K562 (cell line): ENCODE data around the gene ARID3A. TPM values are rescaled to one million over a fixed set of nuclear protein-coding genes. Genes with fewer than 3 reads are reported as not detected.
A peak's percentile ranks its signal among the peaks of the same experiment; 100 is the strongest.

ENCODE experiments used
- BRCA1 ChIP-seq, 2 experiments: fragments of 450-650 bp in 1 of 2; sonication (generic) in 1 of 2; formaldehyde crosslinking in 1 of 2; IDR thresholded peaks; 2 replicates each; pipeline versions ENCODE4 v1.5.0 to v1.6.1; 2017 to 2020; ENCODE audit warnings: mild to moderate bottlenecking in 1 of 2, missing genetic modification reagents in 1 of 2
- CGGBP1 ChIP-seq: fragments of 250-450 bp; sonication (Bioruptor Pico); IDR thresholded peaks from 2 replicates; pipeline ENCODE4 v1.9.0; 2021; ENCODE audit warnings: mild to moderate bottlenecking
- CUX1 ChIP-seq: fragments of 200-800 bp; sonication (Bioruptor generic); IDR thresholded peaks from 2 replicates; pipeline ENCODE4 v1.6.1; 2016; ENCODE audit warnings: missing genetic modification characterization, missing compliant biosample characterization
- FOXJ2 ChIP-seq: fragments of 200-800 bp; sonication (Bioruptor generic); IDR thresholded peaks from 2 replicates; pipeline ENCODE4 v1.6.1; 2016; ENCODE audit warnings: missing genetic modification characterization, missing compliant biosample characterization
- HMGN3 ChIP-seq: IDR thresholded peaks from 2 replicates; pipeline ENCODE4 v1.6.1; 2011; ENCODE audit warnings: borderline replicate concordance, low read depth, mild to moderate bottlenecking, mixed read lengths, low read length; ENCODE audit not compliant: insufficient read length; ENCODE audit errors: extremely low read depth
- HNRNPLL ChIP-seq: fragments of 200-400 bp; formaldehyde crosslinking; IDR thresholded peaks from 2 replicates; pipeline ENCODE4 v1.6.1; 2017; ENCODE audit warnings: low read length, low read depth, mild to moderate bottlenecking; ENCODE audit not compliant: poor library complexity, severe bottlenecking
- HOMEZ ChIP-seq: fragments of 250-450 bp; sonication (Bioruptor Pico); IDR thresholded peaks from 2 replicates; pipeline ENCODE4 v1.4.0; 2020; ENCODE audit warnings: mild to moderate bottlenecking, moderate library complexity
- MAFK ChIP-seq: IDR thresholded peaks from 2 replicates; pipeline ENCODE4 v1.6.1; 2011; ENCODE audit warnings: low read length, improper control_type of control experiment
- MYNN ChIP-seq, 2 experiments: sonication (generic); formaldehyde crosslinking in 1 of 2; IDR thresholded peaks; 2 replicates each; pipeline versions ENCODE4 v1.5.0 to v1.6.1; 2016 to 2020; ENCODE audit warnings: antibody characterized with exemption in 1 of 2, missing genetic modification reagents in 1 of 2
- PATZ1 ChIP-seq: fragments of 250-450 bp; sonication (Bioruptor Pico); IDR thresholded peaks from 2 replicates; pipeline ENCODE4 v1.5.0; 2020; ENCODE audit warnings: mild to moderate bottlenecking, borderline replicate concordance
- PHF20 ChIP-seq: fragments of 450-650 bp; IDR thresholded peaks from 2 replicates; pipeline ENCODE4 v1.6.1; 2018; ENCODE audit not compliant: partially characterized antibody
- VEZF1 ChIP-seq: fragments of 200-800 bp; sonication (Bioruptor generic); IDR thresholded peaks from 2 replicates; pipeline ENCODE4 v1.6.1; 2017; ENCODE audit warnings: missing genetic modification characterization, missing compliant biosample characterization
- polyA plus RNA-seq, 8 experiments: library from polyadenylated mRNA; depleted of rRNA in 4 of 8; stranded (reverse) in 5 of 8; unstranded in 3 of 8; fragments of >200 nt; fragmentation: Nextera tagmentation in 2 of 8; fragmentation: Illumina TruSeq in 1 of 8; extraction: Ambion mirVana in 2 of 8; extraction: Trizol in 1 of 8; gene quantifications; 2 replicates each; pipeline versions ENCODE4 v1.2.1 to v1.2.3, GENCODE V29; 2011 to 2014; ENCODE audit warnings: inconsistent platforms in 1 of 8, missing spikeins in 1 of 8
- total RNA-seq, 7 experiments: library from RNA; depleted of rRNA in 6 of 7; stranded (reverse); fragments of >200 nt in 6 of 7; fragmentation: Illumina TruSeq in 2 of 7; extraction: Trizol in 2 of 7; gene quantifications; 2 replicates each; pipeline versions ENCODE4 v1.2.1 to v1.2.3, GENCODE V29; 2011 to 2021; ENCODE audit warnings: low replicate concordance in 1 of 7

The ARID3A gene
- total and polyA plus RNA-seq, 9 of the 15 experiments (the other 6 are each of a cell fraction or from before 2014, with no cell fraction given), result 1.4 to 118 (median 31.2) TPM

GRCh38 chr19:939439-939838, 13.6 kb downstream of the ARID3A start (continued):
- TF ChIP-seq HOMEZ (CRISPR knock-in tag) (no peak), HMGN3 (no peak), PATZ1 (CRISPR knock-in tag) (no peak), CGGBP1 (CRISPR knock-in tag) (no peak), FOXJ2 (tag) (no peak), HNRNPLL (peak; percentile 22), CUX1 (CRISPR knock-in tag) (no peak), BRCA1 (IDR thresholded peaks at IDR 0.05) (no peak), BRCA1 (CRISPR knock-in tag; IDR thresholded peaks at IDR 0.05) (no peak), MYNN (IDR thresholded peaks at IDR 0.05) (no peak), MYNN (CRISPR knock-in tag; IDR thresholded peaks at IDR 0.05) (no peak), PHF20 (no peak), VEZF1 (CRISPR knock-in tag) (no peak), MAFK (no peak)
